Keratinocyte (primary cell): Measurements from ENCODE around the gene CCNYL1.

Source experiments
- CTCF ChIP-seq, 3 experiments: IDR thresholded peaks in 1 of 3; conservative IDR thresholded peaks in 1 of 3; optimal IDR thresholded peaks in 1 of 3; 2 replicates in 2 of 3; 3 replicates in 1 of 3; pipeline versions ENCODE3 to v1.5.1; 2011; ENCODE audit warnings: low read length in 3 of 3, mild to moderate bottlenecking in 3 of 3, moderate library complexity in 2 of 3, control low read depth in 1 of 3, inconsistent platforms in 1 of 3; ENCODE audit not compliant: insufficient read depth in 2 of 3; ENCODE audit errors: extremely low read depth in 1 of 3
- EZH2 ChIP-seq: IDR thresholded peaks from one replicate; pipeline ENCODE4 v1.6.1; 2012; ENCODE audit warnings: inconsistent platforms, mild to moderate bottlenecking, low read length, moderate library complexity

- TF ChIP-seq CTCF (optimal IDR thresholded peaks at IDR 0.05 in 1 of 3, IDR thresholded peaks at IDR 0.05 in 1 of 3, conservative IDR thresholded peaks at IDR 0.05 in 1 of 3; ENCODE audit: extremely low read depth in 1 of 3, insufficient read depth in 2 of 3, low read length in 3 of 3) (no peak), EZH2 (no peak)
Measured at GRCh38 chr2:207754498-207755383, 43.3 kb downstream of the CCNYL1 start.
